Thoracic aorta (tissue), 2 donors: ENCODE measurements around the gene MAML3. TPM values are rescaled to one million over a fixed set of nuclear protein-coding genes. Genes with fewer than 3 reads are reported as not detected.

Experiments used
- ATAC-seq: fragments of 150-250 bp; one replicate; pipeline ENCODE4 v1.8.0; 2017; ENCODE audit warnings: low read depth; ENCODE audit not compliant: insufficient number of reproducible peaks, low FRiP score
- DNase-seq: peaks from one replicate; pipeline ENCODE4 v3.0.0-alpha.2; 2020; ENCODE audit warnings: low spot score
- H3K27ac ChIP-seq, 2 donors: fragments of 200-600 bp; sonication (generic); 1 replicate in 1 of 2; 2 replicates in 1 of 2; pipeline ENCODE4 v1.5.1; 2016; ENCODE audit warnings: mild to moderate bottlenecking in 2 of 2, moderate library complexity in 2 of 2
- H3K27me3 ChIP-seq: fragments of 200-600 bp; sonication (generic); replicated peaks from 2 replicates; pipeline ENCODE4 v1.6.0; 2016; ENCODE audit warnings: mild to moderate bottlenecking; ENCODE audit not compliant: insufficient read depth
- H3K36me3 ChIP-seq: fragments of 200-600 bp; sonication (generic); one replicate; pipeline ENCODE4 v1.5.1; 2016
- H3K4me1 ChIP-seq, 2 donors: fragments of 200-600 bp; sonication (generic); 1 replicate in 1 of 2; 2 replicates in 1 of 2; pipeline versions ENCODE4 v1.5.1 to v1.6.0; 2016; ENCODE audit warnings: low read depth in 2 of 2, mild to moderate bottlenecking in 1 of 2; ENCODE audit not compliant: control insufficient read depth in 1 of 2
- H3K4me3 ChIP-seq: fragments of 200-600 bp; sonication (generic); 2 replicates; pipeline ENCODE4 v1.5.1; 2016; ENCODE audit warnings: mild to moderate bottlenecking
- H3K9me3 ChIP-seq: fragments of 200-600 bp; sonication (generic); 2 replicates; pipeline ENCODE4 v1.5.1; 2016
- total RNA-seq, 2 donors: library from RNA; depleted of rRNA; stranded (reverse); fragments of >200 nt; gene quantifications; one replicate each; pipeline versions ENCODE4 v1.1.0 to v1.2.3, GENCODE V29; 2016
- TF ChIP-seq, protein P1 (sequence below): fragments of 200-600 bp; sonication (generic); IDR thresholded peaks from one replicate; pipeline ENCODE4 v1.5.1; 2019; ENCODE audit warnings: antibody characterized with exemption

Gene MAML3
- total RNA-seq, 2 donors from 2014 or later = 7.3 to 14.1 TPM

GRCh38 chr4:140038031-140038533, 115.9 kb downstream of the MAML3 start:
- TF ChIP-seq, protein P1, sequence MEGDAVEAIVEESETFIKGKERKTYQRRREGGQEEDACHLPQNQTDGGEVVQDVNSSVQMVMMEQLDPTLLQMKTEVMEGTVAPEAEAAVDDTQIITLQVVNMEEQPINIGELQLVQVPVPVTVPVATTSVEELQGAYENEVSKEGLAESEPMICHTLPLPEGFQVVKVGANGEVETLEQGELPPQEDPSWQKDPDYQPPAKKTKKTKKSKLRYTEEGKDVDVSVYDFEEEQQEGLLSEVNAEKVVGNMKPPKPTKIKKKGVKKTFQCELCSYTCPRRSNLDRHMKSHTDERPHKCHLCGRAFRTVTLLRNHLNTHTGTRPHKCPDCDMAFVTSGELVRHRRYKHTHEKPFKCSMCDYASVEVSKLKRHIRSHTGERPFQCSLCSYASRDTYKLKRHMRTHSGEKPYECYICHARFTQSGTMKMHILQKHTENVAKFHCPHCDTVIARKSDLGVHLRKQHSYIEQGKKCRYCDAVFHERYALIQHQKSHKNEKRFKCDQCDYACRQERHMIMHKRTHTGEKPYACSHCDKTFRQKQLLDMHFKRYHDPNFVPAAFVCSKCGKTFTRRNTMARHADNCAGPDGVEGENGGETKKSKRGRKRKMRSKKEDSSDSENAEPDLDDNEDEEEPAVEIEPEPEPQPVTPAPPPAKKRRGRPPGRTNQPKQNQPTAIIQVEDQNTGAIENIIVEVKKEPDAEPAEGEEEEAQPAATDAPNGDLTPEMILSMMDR = no peak
- Histone ChIP-seq H3K36me3 (no peaks in the 10 kb centered on the region), H3K4me1 (peaks cover 12 to 31% of the 10 kb centered on the region in 2 donors), H3K27me3 (no peaks in the 10 kb centered on the region), H3K9me3 (no peaks in the 10 kb centered on the region), H3K4me3 (no peak overlapping the region), H3K27ac (peak overlapping the region; percentile 29 to 62)
- ATAC-seq = no peak
- no peak for DNase-seq

GRCh38 chr4:140037353-140038030, 116.5 kb downstream of the MAML3 start:
- no peaks in the 10 kb centered on the region for H3K36me3 ChIP-seq
- TF ChIP-seq, protein P1 = no peak
- no peaks in the 10 kb centered on the region for H3K27me3 ChIP-seq
- peak overlapping the region; percentile 48 to 62 for H3K27ac ChIP-seq
- H3K4me3 ChIP-seq = peak overlapping the region; percentile 33
- DNase-seq (no peak), ATAC-seq (peak; percentile 73)
- peaks cover 12 to 31% of the 10 kb centered on the region in 2 donors for H3K4me1 ChIP-seq
- no peaks in the 10 kb centered on the region for H3K9me3 ChIP-seq

- Histone ChIP-seq H3K27me3 (no peaks in the 10 kb centered on the region), H3K4me1 (peaks cover 4 to 19% of the 10 kb centered on the region in 2 donors), H3K36me3 (no peaks in the 10 kb centered on the region), H3K4me3 (no peak overlapping the region), H3K27ac (no peak overlapping the region), H3K9me3 (no peaks in the 10 kb centered on the region)
- TF ChIP-seq, protein P1 = no peak
- DNase-seq = no peak
- ATAC-seq = no peak
These were observed 122.3 kb downstream of the MAML3 start for GRCh38 chr4:140031706-140032105.

GRCh38 chr4:140031061-140031460, 122.9 kb downstream of the MAML3 start:
- no peak overlapping the region for H3K27ac ChIP-seq
- H3K9me3 ChIP-seq = no peaks in the 10 kb centered on the region
- peaks cover 0 to 12% of the 10 kb centered on the region in 2 donors for H3K4me1 ChIP-seq
- ATAC-seq (no peak), DNase-seq (no peak)
- H3K36me3 ChIP-seq = no peaks in the 10 kb centered on the region
- H3K4me3 ChIP-seq = no peak overlapping the region
- H3K27me3 ChIP-seq = no peaks in the 10 kb centered on the region
- TF ChIP-seq, protein P1 = no peak

DNA sequence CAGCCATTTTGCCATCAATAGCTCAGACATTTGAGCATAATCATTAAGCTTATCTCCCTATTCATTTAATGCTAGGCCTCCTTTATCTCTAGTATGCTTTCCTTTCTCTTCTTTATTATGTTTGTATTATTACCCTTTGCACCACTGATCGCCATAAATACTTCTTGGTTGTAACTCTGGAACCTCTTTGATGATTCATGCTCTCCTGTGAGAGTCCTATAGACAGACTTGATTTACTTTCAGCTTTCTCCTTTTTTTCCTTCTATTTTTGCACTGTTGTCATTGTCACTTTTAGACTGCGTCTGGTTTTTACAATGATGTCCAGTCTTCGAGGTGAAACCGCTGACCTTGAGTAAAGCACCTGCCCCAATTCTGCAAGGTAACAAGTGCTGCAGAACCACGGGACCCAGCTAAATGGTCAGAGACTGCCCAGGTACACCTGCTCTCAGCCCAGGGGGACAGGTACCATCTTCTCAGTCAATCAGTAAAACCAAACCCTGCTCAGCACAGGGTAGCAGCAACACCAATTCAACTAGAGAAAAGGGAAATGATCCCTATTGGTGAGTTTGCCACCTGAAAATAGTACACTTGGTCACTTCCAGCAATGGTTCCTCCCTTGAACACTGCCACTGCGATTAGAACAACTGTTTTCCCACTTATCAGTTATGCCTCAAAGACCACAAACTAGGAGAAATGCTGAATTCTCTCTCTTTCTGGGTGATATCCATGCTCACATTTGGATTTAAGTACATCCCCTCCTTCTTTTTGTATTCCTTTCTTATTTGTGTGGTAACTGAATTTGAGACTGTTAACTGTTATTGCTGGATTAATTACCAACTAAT, 125.1 kb downstream of the MAML3 start:
- Histone ChIP-seq H3K4me3 (no peak overlapping the region), H3K4me1 (peaks cover 0 to 5% of the 10 kb centered on the region in 2 donors), H3K9me3 (no peaks in the 10 kb centered on the region), H3K36me3 (no peaks in the 10 kb centered on the region), H3K27ac (no peak overlapping the region), H3K27me3 (no peaks in the 10 kb centered on the region)
- no peak for DNase-seq
- TF ChIP-seq, protein P1 = no peak
- no peak for ATAC-seq
